ENCODE measurements around the gene NRG3.
"Not testable (repeated sequence)": the region's sequence is repeated elsewhere in the genome, so short reads cannot be mapped to it uniquely, and the experiment has no call there.

The NRG3 gene

GRCh38 chr10:81961451-81962184 lies 86.6 kb downstream of the NRG3 start:
- DNase-seq (ENCODE audit: low spot score), result no peak

- no peak for DNase-seq (ENCODE audit: low spot score)
Measured at GRCh38 chr10:81963606-81964005, 88.6 kb downstream of the NRG3 start.

- no peak for DNase-seq (ENCODE audit: low spot score)
Measured at GRCh38 chr10:81967716-81968115, 92.7 kb downstream of the NRG3 start.

- DNase-seq (ENCODE audit: low spot score), result no peak
Measured at GRCh38 chr10:81969136-81969535, 94.1 kb downstream of the NRG3 start.

GRCh38 chr10:81978238-81978637 lies 103.2 kb downstream of the NRG3 start:
- no peak for DNase-seq (ENCODE audit: low spot score)

GRCh38 chr10:81981724-81982123 lies 106.7 kb downstream of the NRG3 start:
- no peak for DNase-seq (ENCODE audit: low spot score)

- no peak for DNase-seq (ENCODE audit: low spot score)
Measured at GRCh38 chr10:81984428-81984827, 109.4 kb downstream of the NRG3 start.

- DNase-seq (ENCODE audit: low spot score), result no peak
Measured at GRCh38 chr10:81995254-81995653, 120.3 kb downstream of the NRG3 start.

- DNase-seq (ENCODE audit: low spot score), result no peak
Measured at GRCh38 chr10:81996927-81997326, 121.9 kb downstream of the NRG3 start.

- DNase-seq (ENCODE audit: low spot score), result no peak
Measured at GRCh38 chr10:82020999-82021398, 146.0 kb downstream of the NRG3 start.

GRCh38 chr10:82027711-82028110 lies 152.7 kb downstream of the NRG3 start:
- DNase-seq (ENCODE audit: low spot score), result no peak

- no peak for DNase-seq (ENCODE audit: low spot score)
Measured at GRCh38 chr10:82037076-82037475, 162.1 kb downstream of the NRG3 start.

GRCh38 chr10:82038587-82038986 lies 163.6 kb downstream of the NRG3 start:
- DNase-seq (ENCODE audit: low spot score), result no peak

- DNase-seq (ENCODE audit: low spot score), result no peak
Measured at GRCh38 chr10:82040336-82040735, 165.3 kb downstream of the NRG3 start.

GRCh38 chr10:82041018-82041417 lies 166.0 kb downstream of the NRG3 start:
- DNase-seq (ENCODE audit: low spot score), result no peak

GRCh38 chr10:82056391-82056790 lies 181.4 kb downstream of the NRG3 start:
- no peak for DNase-seq (ENCODE audit: low spot score)

- not testable (repeated sequence) for DNase-seq (ENCODE audit: low spot score)
Measured at GRCh38 chr10:82067192-82067591, 192.2 kb downstream of the NRG3 start.

- DNase-seq (ENCODE audit: low spot score), result no peak
Measured at GRCh38 chr10:82068501-82068900, 193.5 kb downstream of the NRG3 start.

- no peak for DNase-seq (ENCODE audit: low spot score)
Measured at GRCh38 chr10:82071231-82071630, 196.2 kb downstream of the NRG3 start.

GRCh38 chr10:82072124-82072523 lies 197.1 kb downstream of the NRG3 start:
- no peak for DNase-seq (ENCODE audit: low spot score)

- no peak for DNase-seq (ENCODE audit: low spot score)
Measured at GRCh38 chr10:82075605-82076004, 200.6 kb downstream of the NRG3 start.

GRCh38 chr10:82084496-82084895 lies 209.5 kb downstream of the NRG3 start:
- DNase-seq (ENCODE audit: low spot score), result no peak

GRCh38 chr10:82084904-82085303 lies 209.9 kb downstream of the NRG3 start:
- DNase-seq (ENCODE audit: low spot score), result no peak

- no peak for DNase-seq (ENCODE audit: low spot score)
Measured at GRCh38 chr10:82089327-82089726, 214.3 kb downstream of the NRG3 start.

All from SW480 (cell line).